OCI-LY1 (cell line): ENCODE results near the gene RAB30.

Experiments
- H2AFZ ChIP-seq: fragments of 200-600 bp; sonication (generic), shearing (Covaris generic); 2 replicates; pipeline ENCODE4 v1.6.0; 2014; ENCODE audit warnings: antibody characterized with exemption, mild to moderate bottlenecking, low read length
- H3F3A ChIP-seq: fragments of 200-600 bp; sonication (generic), shearing (Covaris generic); 2 replicates; pipeline ENCODE4 v1.6.0; 2014; ENCODE audit warnings: mild to moderate bottlenecking, antibody characterized with exemption, low read length, moderate library complexity; ENCODE audit not compliant: insufficient read depth
- H3K27ac ChIP-seq: fragments of 200-600 bp; sonication (generic); 2 replicates; pipeline ENCODE4 v1.5.1; 2014; ENCODE audit warnings: low read length, mixed run types, mild to moderate bottlenecking, low read depth; ENCODE audit not compliant: poor library complexity, severe bottlenecking
- H3K27me3 ChIP-seq: fragments of 200-600 bp; sonication (generic); 2 replicates; pipeline ENCODE4 v1.6.0; 2014; ENCODE audit warnings: antibody characterized with exemption, mild to moderate bottlenecking, low read length, moderate library complexity; ENCODE audit not compliant: insufficient read depth
- H3K36me3 ChIP-seq: fragments of 200-600 bp; sonication (generic); 2 replicates; pipeline ENCODE4 v1.6.1; 2014; ENCODE audit warnings: mild to moderate bottlenecking, antibody characterized with exemption, low read length, moderate library complexity, mixed read lengths; ENCODE audit not compliant: insufficient read depth
- H3K4me1 ChIP-seq: fragments of 200-600 bp; sonication (generic); 2 replicates; pipeline ENCODE4 v1.5.1; 2014; ENCODE audit warnings: mild to moderate bottlenecking, low read length, moderate library complexity; ENCODE audit not compliant: insufficient read depth, severe bottlenecking
- H3K4me2 ChIP-seq: fragments of 200-600 bp; sonication (generic), shearing (Covaris generic); 2 replicates; pipeline ENCODE4 v1.6.1; 2014; ENCODE audit warnings: low read length
- H3K4me3 ChIP-seq: fragments of 200-600 bp; sonication (generic); 2 replicates; pipeline ENCODE4 v1.5.1; 2014; ENCODE audit warnings: low read length, low read depth, mild to moderate bottlenecking, mixed read lengths; ENCODE audit not compliant: poor library complexity, severe bottlenecking
- H3K79me2 ChIP-seq: fragments of 200-600 bp; shearing (Covaris generic); 2 replicates; pipeline ENCODE4 v1.6.1; 2016; ENCODE audit warnings: mixed run types, low read length, mixed read lengths; ENCODE audit not compliant: insufficient read depth
- H3K9ac ChIP-seq: fragments of 200-600 bp; sonication (generic), shearing (Covaris generic); 2 replicates; pipeline ENCODE4 v1.6.1; 2014; ENCODE audit warnings: mild to moderate bottlenecking, low read length, mixed read lengths
- H3K9me2 ChIP-seq: fragments of 200-600 bp; sonication (generic), shearing (Covaris generic); 2 replicates; pipeline ENCODE4 v1.6.1; 2014; ENCODE audit warnings: low read depth, mild to moderate bottlenecking, low read length, mixed read lengths
- H3K9me3 ChIP-seq: fragments of 200-600 bp; shearing (Covaris generic); 2 replicates; pipeline ENCODE4 v1.6.1; 2014; ENCODE audit warnings: low read length, mixed read lengths
- H4K20me1 ChIP-seq: fragments of 200-600 bp; sonication (generic), shearing (Covaris generic); 2 replicates; pipeline ENCODE4 v1.6.0; 2016; ENCODE audit warnings: mild to moderate bottlenecking, low read length; ENCODE audit not compliant: insufficient read depth
- CTCF ChIP-seq: fragments of 200-600 bp; sonication (generic), shearing (Covaris generic); IDR thresholded peaks from 2 replicates; pipeline ENCODE4 v1.5.1; 2017; ENCODE audit warnings: mild to moderate bottlenecking, antibody characterized with exemption, low read length, moderate library complexity, mixed read lengths
- EZH2 ChIP-seq: fragments of 200-600 bp; sonication (generic), shearing (Covaris generic); IDR thresholded peaks from 2 replicates; pipeline ENCODE4 v1.8.0; 2017; ENCODE audit warnings: borderline replicate concordance, mixed run types, mild to moderate bottlenecking, antibody characterized with exemption, low read length, moderate library complexity, mixed read lengths

Gene RAB30

GRCh38 chr11:83002522-83002921 lies 69.2 kb downstream of the RAB30 start:
- H3K27me3 ChIP-seq, result no peaks in the 10 kb centered on the region
- peak overlapping the region; percentile 9 for H3K27ac ChIP-seq
- TF ChIP-seq CTCF (no peak), EZH2 (no peak)
- H3F3A ChIP-seq, result no peaks in the 10 kb centered on the region
- no peak overlapping the region for H3K4me3 ChIP-seq
- H3K36me3 ChIP-seq, result no peaks in the 10 kb centered on the region
- no peak overlapping the region for H3K9ac ChIP-seq
- no peak overlapping the region for H2AFZ ChIP-seq
- H3K4me2 ChIP-seq, result no peak overlapping the region
- peaks cover 46% of the 10 kb centered on the region for H3K4me1 ChIP-seq
- no peaks in the 10 kb centered on the region for H4K20me1 ChIP-seq
- peaks cover 67% of the 10 kb centered on the region for H3K79me2 ChIP-seq
- H3K9me3 ChIP-seq, result no peaks in the 10 kb centered on the region
- no peaks in the 10 kb centered on the region for H3K9me2 ChIP-seq

DNA sequence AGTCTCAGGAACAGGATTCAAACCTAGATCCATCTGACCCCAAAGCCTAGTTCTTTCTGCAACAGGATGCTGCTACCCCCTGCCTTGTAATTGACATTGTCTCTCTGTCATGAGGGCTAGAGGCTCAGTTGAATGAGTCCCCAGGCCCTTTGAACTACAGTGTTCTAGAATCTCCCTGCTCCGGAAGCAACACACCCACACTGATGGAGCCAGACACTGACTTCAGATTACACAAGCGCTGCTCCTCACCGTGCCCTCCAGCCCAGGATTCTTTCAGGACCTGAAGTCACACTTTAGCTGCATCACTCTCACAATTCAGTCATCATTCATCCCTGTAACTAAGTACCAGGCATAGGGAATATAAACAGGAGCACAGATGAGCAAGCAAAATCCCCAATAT lies 69.6 kb downstream of the RAB30 start:
- no peaks in the 10 kb centered on the region for H3F3A ChIP-seq
- no peak overlapping the region for H3K9ac ChIP-seq
- H4K20me1 ChIP-seq, result no peaks in the 10 kb centered on the region
- peaks cover 47% of the 10 kb centered on the region for H3K4me1 ChIP-seq
- H2AFZ ChIP-seq, result no peak overlapping the region
- TF ChIP-seq CTCF (no peak), EZH2 (no peak)
- peak overlapping the region; percentile 9 for H3K27ac ChIP-seq
- peaks cover under 1% of the 10 kb centered on the region; the same call in 1 of the 2 replicates for H3K36me3 ChIP-seq
- H3K27me3 ChIP-seq, result no peaks in the 10 kb centered on the region
- H3K79me2 ChIP-seq, result peaks cover 64% of the 10 kb centered on the region
- H3K4me2 ChIP-seq, result no peak overlapping the region
- no peaks in the 10 kb centered on the region for H3K9me2 ChIP-seq
- no peak overlapping the region for H3K4me3 ChIP-seq
- H3K9me3 ChIP-seq, result no peaks in the 10 kb centered on the region

- peaks cover 16% of the 10 kb centered on the region; the same call in 1 of the 2 replicates for H3K36me3 ChIP-seq
- TF ChIP-seq EZH2 (no peak), CTCF (no peak)
- peaks cover 54% of the 10 kb centered on the region for H3K4me1 ChIP-seq
- H3K27me3 ChIP-seq, result no peaks in the 10 kb centered on the region
- H3F3A ChIP-seq, result no peaks in the 10 kb centered on the region
- no peak overlapping the region for H3K9ac ChIP-seq
- H3K79me2 ChIP-seq, result peaks cover 52% of the 10 kb centered on the region
- H3K9me3 ChIP-seq, result no peaks in the 10 kb centered on the region
- H2AFZ ChIP-seq, result no peak overlapping the region
- H4K20me1 ChIP-seq, result no peaks in the 10 kb centered on the region
- no peak overlapping the region for H3K4me3 ChIP-seq
- no peak overlapping the region for H3K4me2 ChIP-seq
- H3K9me2 ChIP-seq, result no peaks in the 10 kb centered on the region
- H3K27ac ChIP-seq, result no peak overlapping the region
Measured at GRCh38 chr11:83000381-83000780, 71.3 kb downstream of the RAB30 start.
